Activated T-cell treated with anti-CD3 and anti-CD28 coated beads for 24 hours (primary cell): ENCODE measurements around the gene CAPZB.
"Not testable (repeated sequence)": the region's sequence is repeated elsewhere in the genome, so short reads cannot be mapped to it uniquely, and the experiment has no call there.

Experiments
- DNase-seq: peaks from one replicate; pipeline ENCODE4 v3.0.0-alpha.2; 2020; ENCODE audit warnings: low read depth

CAPZB gene

GRCh38 chr1:19497443-19497842 is 12.1 kb upstream of the CAPZB start:
- not testable (repeated sequence) for DNase-seq

- DNase-seq = no peak
These were observed 11.2 kb upstream of the CAPZB start for GRCh38 chr1:19496527-19496874.

GRCh38 chr1:19495799-19496526 is 10.6 kb upstream of the CAPZB start:
- DNase-seq = no peak

GRCh38 chr1:19495000-19495656 is 9.8 kb upstream of the CAPZB start:
- DNase-seq = no peak

- no peak for DNase-seq
These were observed 8.2 kb upstream of the CAPZB start for GRCh38 chr1:19493547-19493946.

GRCh38 chr1:19489996-19490395 is 4.7 kb upstream of the CAPZB start:
- no peak for DNase-seq

GRCh38 chr1:19488136-19488535 is 2.8 kb upstream of the CAPZB start:
- no peak for DNase-seq

GRCh38 chr1:19484798-19485361 is 459 bp downstream of the CAPZB start:
- DNase-seq = no peak

- no peak for DNase-seq
These were observed 971 bp downstream of the CAPZB start for GRCh38 chr1:19484338-19484797.

GRCh38 chr1:19483691-19484090 is 1.6 kb downstream of the CAPZB start:
- no peak for DNase-seq

- peak; percentile 35 for DNase-seq
These were observed 2.1 kb downstream of the CAPZB start for GRCh38 chr1:19483261-19483660.

GRCh38 chr1:19481826-19482398 is 3.4 kb downstream of the CAPZB start:
- DNase-seq = no peak

GRCh38 chr1:19480282-19480681 is 5.1 kb downstream of the CAPZB start:
- no peak for DNase-seq

GRCh38 chr1:19479351-19480120 is 5.8 kb downstream of the CAPZB start:
- no peak for DNase-seq

- no peak for DNase-seq
These were observed 7.0 kb downstream of the CAPZB start for GRCh38 chr1:19478322-19478721.

- DNase-seq = no peak
These were observed 7.8 kb downstream of the CAPZB start for GRCh38 chr1:19477284-19478249.

- DNase-seq = no peak
These were observed 8.7 kb downstream of the CAPZB start for GRCh38 chr1:19476450-19477190.

- DNase-seq = no peak
These were observed 10.0 kb downstream of the CAPZB start for GRCh38 chr1:19475296-19475695.

- DNase-seq = no peak
These were observed 13.2 kb downstream of the CAPZB start for GRCh38 chr1:19472174-19472573.

GRCh38 chr1:19469004-19469403 is 16.3 kb downstream of the CAPZB start:
- DNase-seq = no peak
